ENCODE measurements around the gene CD101. TPM values are rescaled to one million over a fixed set of nuclear protein-coding genes. Genes with fewer than 3 reads are reported as not detected.

CD101 gene
- total and polyA plus RNA-seq, 2 experiments from 2014 or later = 1.2 to 1.3 TPM

DNA sequence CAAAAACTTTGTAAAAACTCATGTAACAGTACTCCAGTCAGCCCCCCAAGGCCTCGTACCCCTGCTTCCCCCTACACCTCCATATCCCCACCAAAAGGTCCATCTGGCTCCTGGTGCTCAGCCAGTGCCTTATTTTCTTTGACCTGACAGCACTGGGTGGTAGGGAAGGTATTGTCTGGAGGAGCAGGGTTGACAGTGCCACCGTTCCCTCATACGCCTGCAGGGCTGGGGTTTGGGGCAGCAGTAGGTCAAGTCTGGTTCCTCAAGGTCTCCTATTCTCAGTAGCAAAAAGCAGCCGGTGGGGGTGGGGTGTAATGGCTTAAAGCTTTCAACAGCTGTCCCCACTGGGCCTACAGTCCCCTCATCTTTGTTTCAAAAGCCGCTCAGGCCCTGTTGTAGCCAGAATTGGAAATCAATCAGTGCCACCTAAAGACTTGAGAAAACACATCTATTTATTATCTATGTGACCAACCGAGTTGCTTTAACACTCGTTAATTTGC, 33.3 kb downstream of the CD101 start (continued):
- TF ChIP-seq, protein P1, sequence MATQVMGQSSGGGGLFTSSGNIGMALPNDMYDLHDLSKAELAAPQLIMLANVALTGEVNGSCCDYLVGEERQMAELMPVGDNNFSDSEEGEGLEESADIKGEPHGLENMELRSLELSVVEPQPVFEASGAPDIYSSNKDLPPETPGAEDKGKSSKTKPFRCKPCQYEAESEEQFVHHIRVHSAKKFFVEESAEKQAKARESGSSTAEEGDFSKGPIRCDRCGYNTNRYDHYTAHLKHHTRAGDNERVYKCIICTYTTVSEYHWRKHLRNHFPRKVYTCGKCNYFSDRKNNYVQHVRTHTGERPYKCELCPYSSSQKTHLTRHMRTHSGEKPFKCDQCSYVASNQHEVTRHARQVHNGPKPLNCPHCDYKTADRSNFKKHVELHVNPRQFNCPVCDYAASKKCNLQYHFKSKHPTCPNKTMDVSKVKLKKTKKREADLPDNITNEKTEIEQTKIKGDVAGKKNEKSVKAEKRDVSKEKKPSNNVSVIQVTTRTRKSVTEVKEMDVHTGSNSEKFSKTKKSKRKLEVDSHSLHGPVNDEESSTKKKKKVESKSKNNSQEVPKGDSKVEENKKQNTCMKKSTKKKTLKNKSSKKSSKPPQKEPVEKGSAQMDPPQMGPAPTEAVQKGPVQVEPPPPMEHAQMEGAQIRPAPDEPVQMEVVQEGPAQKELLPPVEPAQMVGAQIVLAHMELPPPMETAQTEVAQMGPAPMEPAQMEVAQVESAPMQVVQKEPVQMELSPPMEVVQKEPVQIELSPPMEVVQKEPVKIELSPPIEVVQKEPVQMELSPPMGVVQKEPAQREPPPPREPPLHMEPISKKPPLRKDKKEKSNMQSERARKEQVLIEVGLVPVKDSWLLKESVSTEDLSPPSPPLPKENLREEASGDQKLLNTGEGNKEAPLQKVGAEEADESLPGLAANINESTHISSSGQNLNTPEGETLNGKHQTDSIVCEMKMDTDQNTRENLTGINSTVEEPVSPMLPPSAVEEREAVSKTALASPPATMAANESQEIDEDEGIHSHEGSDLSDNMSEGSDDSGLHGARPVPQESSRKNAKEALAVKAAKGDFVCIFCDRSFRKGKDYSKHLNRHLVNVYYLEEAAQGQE (IDR thresholded peaks at IDR 0.05; ENCODE audit: unreplicated experiment) = no peak
- TF ChIP-seq JUNB (IDR thresholded peaks at IDR 0.05; ENCODE audit: unreplicated experiment) = no peak
- TF ChIP-seq STAT1 (IDR thresholded peaks at IDR 0.05; ENCODE audit: unreplicated experiment) = no peak

DNA sequence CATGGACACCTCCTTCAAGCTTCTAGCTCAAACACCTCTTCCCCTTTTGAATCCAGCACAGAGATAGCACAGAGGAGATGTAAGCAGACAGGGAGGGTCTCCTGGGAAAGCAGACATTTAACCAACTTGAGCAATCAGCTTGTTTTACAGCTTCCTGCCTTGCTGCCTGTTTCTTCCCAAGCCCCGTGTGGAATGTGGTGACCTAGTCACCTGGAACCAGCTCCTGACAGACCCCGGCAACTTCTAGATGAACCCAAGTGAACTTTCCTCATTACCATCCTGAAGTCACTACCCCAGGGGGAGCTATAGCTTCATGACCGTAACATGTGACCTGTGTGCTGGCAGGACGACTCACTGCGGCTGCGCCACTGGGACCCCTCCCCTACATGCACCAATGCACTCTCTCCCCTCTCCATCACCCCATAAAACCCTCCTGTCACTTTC, 34.5 kb downstream of the CD101 start:
- H3K79me2 ChIP-seq (replicated peaks; ENCODE audit: insufficient read depth) = no peaks in the 10 kb centered on the region
- 0 out of 2 replicates have a peak, but pooled peaks cover 3% of the 10 kb centered on the region for H3K9me2 ChIP-seq (ENCODE audit: insufficient read depth)
- no peak for TF ChIP-seq ZNF331 (CRISPR knock-in tag; IDR thresholded peaks at IDR 0.05; ENCODE audit: low read depth)
- TF ChIP-seq, protein P2, sequence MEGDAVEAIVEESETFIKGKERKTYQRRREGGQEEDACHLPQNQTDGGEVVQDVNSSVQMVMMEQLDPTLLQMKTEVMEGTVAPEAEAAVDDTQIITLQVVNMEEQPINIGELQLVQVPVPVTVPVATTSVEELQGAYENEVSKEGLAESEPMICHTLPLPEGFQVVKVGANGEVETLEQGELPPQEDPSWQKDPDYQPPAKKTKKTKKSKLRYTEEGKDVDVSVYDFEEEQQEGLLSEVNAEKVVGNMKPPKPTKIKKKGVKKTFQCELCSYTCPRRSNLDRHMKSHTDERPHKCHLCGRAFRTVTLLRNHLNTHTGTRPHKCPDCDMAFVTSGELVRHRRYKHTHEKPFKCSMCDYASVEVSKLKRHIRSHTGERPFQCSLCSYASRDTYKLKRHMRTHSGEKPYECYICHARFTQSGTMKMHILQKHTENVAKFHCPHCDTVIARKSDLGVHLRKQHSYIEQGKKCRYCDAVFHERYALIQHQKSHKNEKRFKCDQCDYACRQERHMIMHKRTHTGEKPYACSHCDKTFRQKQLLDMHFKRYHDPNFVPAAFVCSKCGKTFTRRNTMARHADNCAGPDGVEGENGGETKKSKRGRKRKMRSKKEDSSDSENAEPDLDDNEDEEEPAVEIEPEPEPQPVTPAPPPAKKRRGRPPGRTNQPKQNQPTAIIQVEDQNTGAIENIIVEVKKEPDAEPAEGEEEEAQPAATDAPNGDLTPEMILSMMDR (conservative IDR thresholded peaks at IDR 0.05; ENCODE audit: low read depth in 2 of 2) = peak; percentile 14 to 36; a peak in 2 of 4 replicates
- H3K27ac ChIP-seq (ENCODE audit: low read depth) = no peak overlapping the region
- no peak overlapping the region for H3K4me3 ChIP-seq
- H3K9me3 Mint-ChIP-seq = no peaks in the 10 kb centered on the region; the same call in 2 of the 3 replicates
- H3K4me1 ChIP-seq (ENCODE audit: insufficient read depth) = no peaks in the 10 kb centered on the region
- no peak overlapping the region for H3K4me3 Mint-ChIP-seq
- H3K4me1 Mint-ChIP-seq = peaks cover 16% of the 10 kb centered on the region
- H3K27ac Mint-ChIP-seq = no peak overlapping the region
- no peaks in the 10 kb centered on the region for H3K27me3 ChIP-seq (ENCODE audit: insufficient read depth)
- no peaks in the 10 kb centered on the region for H3K27me3 Mint-ChIP-seq (ENCODE audit: insufficient read depth, low read depth, poor library complexity)
- no peaks in the 10 kb centered on the region for H3K36me3 Mint-ChIP-seq (ENCODE audit: low read depth)
- ATAC-seq = peak; percentile 78
- H3F3A ChIP-seq (replicated peaks; ENCODE audit: low read depth) = no peaks in the 10 kb centered on the region
- peak; percentile 70 for DNase-seq (ENCODE audit: low spot score)
- H3K4me2 ChIP-seq = no peak overlapping the region
- H2AFZ ChIP-seq = peak overlapping the region; percentile 25; the same call in 1 of the 2 replicates
- no peaks in the 10 kb centered on the region for H4K20me1 ChIP-seq (replicated peaks; ENCODE audit: insufficient read depth)
- no peaks in the 10 kb centered on the region for H3K36me3 ChIP-seq (ENCODE audit: insufficient read depth)

DNA sequence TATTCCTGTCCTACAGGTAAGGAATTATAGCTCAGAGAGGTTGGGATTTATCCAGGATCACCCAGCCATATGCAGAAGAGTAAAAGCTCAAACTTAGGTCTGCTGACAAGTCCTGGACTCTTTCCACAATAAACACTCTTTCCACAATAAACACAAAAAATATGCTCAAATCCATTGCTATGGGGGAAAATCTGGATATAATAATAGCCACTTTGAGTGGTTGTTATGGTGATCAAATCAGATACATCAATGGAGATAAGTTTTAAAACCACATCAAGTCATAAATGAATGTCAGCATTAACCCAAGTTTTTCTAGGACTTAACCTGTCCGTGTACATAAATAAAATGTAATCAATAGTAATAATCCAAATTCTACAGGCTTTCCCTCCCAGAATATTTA, 36.2 kb downstream of the CD101 start:
- Histone ChIP-seq H2AFZ (no peak overlapping the region), H3K4me1 (ENCODE audit: insufficient read depth) (no peaks in the 10 kb centered on the region), H3K27ac (ENCODE audit: low read depth) (no peak overlapping the region), H3K79me2 (replicated peaks; ENCODE audit: insufficient read depth) (no peaks in the 10 kb centered on the region), H3K27me3 (ENCODE audit: insufficient read depth) (no peaks in the 10 kb centered on the region), H3K4me2 (no peak overlapping the region), H4K20me1 (replicated peaks; ENCODE audit: insufficient read depth) (no peaks in the 10 kb centered on the region), H3K36me3 (ENCODE audit: insufficient read depth) (no peaks in the 10 kb centered on the region), H3K4me3 (no peak overlapping the region), H3K9me2 (ENCODE audit: insufficient read depth) (0 out of 2 replicates have a peak, but pooled peaks cover 3% of the 10 kb centered on the region), H3F3A (replicated peaks; ENCODE audit: low read depth) (no peaks in the 10 kb centered on the region)
- TF ChIP-seq STAT1 (IDR thresholded peaks at IDR 0.05; ENCODE audit: unreplicated experiment) = no peak
- TF ChIP-seq JUNB (IDR thresholded peaks at IDR 0.05; ENCODE audit: unreplicated experiment) = no peak
- TF ChIP-seq EZH2phosphoT487 (IDR thresholded peaks at IDR 0.05; ENCODE audit: unreplicated experiment) = no peak
- Mint-ChIP-seq H3K9me3 (no peaks in the 10 kb centered on the region; the same call in 2 of the 3 replicates), H3K4me1 (peaks cover 16% of the 10 kb centered on the region), H3K4me3 (no peak overlapping the region), H3K27ac (no peak overlapping the region), H3K27me3 (ENCODE audit: insufficient read depth, low read depth, poor library complexity) (no peaks in the 10 kb centered on the region), H3K36me3 (ENCODE audit: low read depth) (no peaks in the 10 kb centered on the region)
- no peak for ATAC-seq
- no peak for DNase-seq (ENCODE audit: low spot score)

Measured in GM23338 (cell line).